Activated CD8-positive, alpha-beta T cell treated with anti-CD3 and anti-CD28 coated beads for 36 hours (primary cell): Measurements from ENCODE around the gene SARNP. TPM values are rescaled to one million over a fixed set of nuclear protein-coding genes. Genes with fewer than 3 reads are reported as not detected.

Source experiments
- ATAC-seq: fragments of 200-7000 bp; cut with Tn5 transposase; one replicate; pipeline ENCODE4 v1.10.0; 2021; ENCODE audit warnings: mild to moderate bottlenecking, moderate library complexity
- CTCF ChIA-PET: fragments of 350-600 bp; sonication (Branson Sonifier 250); formaldehyde crosslinking; loops from one replicate; lab custom pipeline; 2021; ENCODE audit warnings: antibody characterized with exemption; lab: Charles Lee
- POLR2A ChIA-PET: fragments of 350-600 bp; sonication (Branson Sonifier 250); formaldehyde crosslinking; loops from one replicate; lab custom pipeline; 2021; ENCODE audit warnings: antibody characterized with exemption; lab: Charles Lee
- DNase-seq: peaks from one replicate; pipeline ENCODE4 v3.0.0-alpha.2; 2020
- H3K27ac Mint-ChIP-seq: one replicate; pipeline ENCODE4 v1.8.0; 2021; ENCODE audit warnings: mild to moderate bottlenecking, mixed read lengths
- H3K27me3 Mint-ChIP-seq: one replicate; pipeline ENCODE4 v1.8.0; 2021; ENCODE audit warnings: mixed read lengths
- H3K36me3 Mint-ChIP-seq: one replicate; pipeline ENCODE4 v1.8.0; 2021; ENCODE audit warnings: low read depth, mixed read lengths
- H3K4me1 Mint-ChIP-seq: one replicate; pipeline ENCODE4 v1.8.0; 2021; ENCODE audit warnings: low read depth, mixed read lengths
- H3K4me3 Mint-ChIP-seq: one replicate; pipeline ENCODE4 v1.8.0; 2021; ENCODE audit warnings: mild to moderate bottlenecking, moderate library complexity, mixed read lengths
- H3K9me3 Mint-ChIP-seq: one replicate; pipeline ENCODE4 v1.8.0; 2021; ENCODE audit warnings: mixed read lengths
- CTCF ChIP-seq: fragments of 200-600 bp; IDR thresholded peaks from one replicate; pipeline ENCODE4 v1.8.0; 2022; ENCODE audit warnings: antibody characterized with exemption, mild to moderate bottlenecking
- intact Hi-C: fragments of 100-400 bp; cut with micrococcal nuclease; formaldehyde crosslinking; loops from one replicate; pipeline ENCODE4 v1.10.0; 2022
- total RNA-seq, 2 experiments: library from RNA; stranded (reverse); gene quantifications; one replicate each; pipeline ENCODE4 v1.2.3, GENCODE V29; 2021

The SARNP gene
- total RNA-seq, 2 experiments from 2014 or later = 93.9 to 94.0 TPM

GRCh38 chr12:55723516-55724225 lies 93.9 kb downstream of the SARNP start:
- peaks cover 22% of the 10 kb centered on the region for H3K4me1 Mint-ChIP-seq
- DNase-seq = no peak
- no peak for ATAC-seq
- H3K27ac Mint-ChIP-seq = no peak overlapping the region
- intact Hi-C loops = no loop called here
- no peak for TF ChIP-seq CTCF
- no peaks in the 10 kb centered on the region for H3K27me3 Mint-ChIP-seq
- no peak overlapping the region for H3K4me3 Mint-ChIP-seq
- H3K36me3 Mint-ChIP-seq = peaks cover 7% of the 10 kb centered on the region
- CTCF ChIA-PET = interaction anchor here (0.8 to 7.1 kb wide), 3 partner anchors 12 to 202 kb away, joined by 3 to 87 read pairs (median 7); no protein-coding TSS in a partner anchor
- H3K9me3 Mint-ChIP-seq = no peaks in the 10 kb centered on the region
- POLR2A ChIA-PET = interaction anchor here (1.9 kb wide), 1 partner anchor 15 kb away, joined by 6 read pairs; no protein-coding TSS in a partner anchor

- DNase-seq = no peak
- Mint-ChIP-seq H3K4me3 (no peak overlapping the region), H3K27me3 (no peaks in the 10 kb centered on the region), H3K27ac (no peak overlapping the region), H3K9me3 (no peaks in the 10 kb centered on the region), H3K4me1 (peaks cover 27% of the 10 kb centered on the region), H3K36me3 (peaks cover 7% of the 10 kb centered on the region)
- CTCF ChIA-PET = interaction anchor here (0.8 to 7.1 kb wide), 2 partner anchors 15 to 202 kb away, joined by 3 to 87 read pairs; no protein-coding TSS in a partner anchor
- no peak for TF ChIP-seq CTCF
- ATAC-seq = no peak
- intact Hi-C loops = no loop called here
- POLR2A ChIA-PET = no interaction called here
Measured at GRCh38 chr12:55722948-55723347, 94.6 kb downstream of the SARNP start.

GRCh38 chr12:55721601-55722213 lies 95.8 kb downstream of the SARNP start:
- DNase-seq = no peak
- peaks cover 28% of the 10 kb centered on the region for H3K4me1 Mint-ChIP-seq

GRCh38 chr12:55720894-55721444 lies 96.6 kb downstream of the SARNP start:
- DNase-seq = no peak
- POLR2A ChIA-PET = interaction anchor here (2.3 to 7.2 kb wide), 2 partner anchors 8 to 17 kb away, joined by 12 to 44 read pairs; partner anchors contain the start of gene CD63
- H3K27ac Mint-ChIP-seq = no peak overlapping the region

More at GRCh38 chr12:55721601-55722213, 95.8 kb downstream of the SARNP start:
- Mint-ChIP-seq H3K36me3 (peaks cover 4% of the 10 kb centered on the region), H3K9me3 (no peaks in the 10 kb centered on the region), H3K27ac (no peak overlapping the region), H3K4me3 (no peak overlapping the region), H3K27me3 (no peaks in the 10 kb centered on the region)
- no peak for ATAC-seq
- CTCF ChIA-PET = interaction anchor here (1.3 to 7.1 kb wide), 2 partner anchors 17 to 61 kb away, joined by 4 to 87 read pairs; no protein-coding TSS in a partner anchor
- POLR2A ChIA-PET = interaction anchor here (0.6 to 7.2 kb wide), 3 partner anchors 7 to 44 kb away, joined by 3 to 44 read pairs (median 12); partner anchors contain the start of gene CD63
- TF ChIP-seq CTCF = no peak
- intact Hi-C loops = no loop called here

More at GRCh38 chr12:55720894-55721444, 96.6 kb downstream of the SARNP start:
- H3K4me1 Mint-ChIP-seq = peaks cover 24% of the 10 kb centered on the region
- H3K27me3 Mint-ChIP-seq = no peaks in the 10 kb centered on the region
- no peaks in the 10 kb centered on the region for H3K9me3 Mint-ChIP-seq
- peaks cover 3% of the 10 kb centered on the region for H3K36me3 Mint-ChIP-seq
- no peak overlapping the region for H3K4me3 Mint-ChIP-seq
- CTCF ChIA-PET = interaction anchor here (1.3 to 7.1 kb wide), 3 partner anchors 17 to 65 kb away, joined by 4 to 87 read pairs (median 5); no protein-coding TSS in a partner anchor
- TF ChIP-seq CTCF = no peak
- intact Hi-C loops = no loop called here
- no peak for ATAC-seq
